ENCODE data around the gene VGLL3.

DNA sequence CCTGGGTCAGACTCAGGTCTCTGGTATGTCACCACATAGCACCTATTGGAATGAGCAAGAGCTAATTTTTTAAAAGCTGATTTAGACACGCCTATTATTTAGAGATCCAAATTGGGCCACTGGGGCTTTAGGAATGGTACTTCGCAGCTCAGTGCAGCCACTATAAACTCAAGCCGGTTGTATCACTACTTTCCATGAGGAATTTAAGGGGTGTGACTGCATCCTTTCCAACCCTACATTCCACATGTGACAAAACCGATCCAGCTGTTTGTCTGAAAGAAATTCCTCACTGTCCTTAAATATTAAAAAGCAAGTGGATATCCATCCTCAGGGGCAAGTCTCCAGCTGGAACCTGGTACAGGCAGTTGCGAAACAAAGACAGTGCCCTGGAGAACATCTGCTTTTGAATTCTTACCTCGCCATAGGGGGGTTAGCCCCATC, 12.8 kb downstream of the VGLL3 start:
- TF ChIP-seq, protein P1, sequence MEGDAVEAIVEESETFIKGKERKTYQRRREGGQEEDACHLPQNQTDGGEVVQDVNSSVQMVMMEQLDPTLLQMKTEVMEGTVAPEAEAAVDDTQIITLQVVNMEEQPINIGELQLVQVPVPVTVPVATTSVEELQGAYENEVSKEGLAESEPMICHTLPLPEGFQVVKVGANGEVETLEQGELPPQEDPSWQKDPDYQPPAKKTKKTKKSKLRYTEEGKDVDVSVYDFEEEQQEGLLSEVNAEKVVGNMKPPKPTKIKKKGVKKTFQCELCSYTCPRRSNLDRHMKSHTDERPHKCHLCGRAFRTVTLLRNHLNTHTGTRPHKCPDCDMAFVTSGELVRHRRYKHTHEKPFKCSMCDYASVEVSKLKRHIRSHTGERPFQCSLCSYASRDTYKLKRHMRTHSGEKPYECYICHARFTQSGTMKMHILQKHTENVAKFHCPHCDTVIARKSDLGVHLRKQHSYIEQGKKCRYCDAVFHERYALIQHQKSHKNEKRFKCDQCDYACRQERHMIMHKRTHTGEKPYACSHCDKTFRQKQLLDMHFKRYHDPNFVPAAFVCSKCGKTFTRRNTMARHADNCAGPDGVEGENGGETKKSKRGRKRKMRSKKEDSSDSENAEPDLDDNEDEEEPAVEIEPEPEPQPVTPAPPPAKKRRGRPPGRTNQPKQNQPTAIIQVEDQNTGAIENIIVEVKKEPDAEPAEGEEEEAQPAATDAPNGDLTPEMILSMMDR (conservative IDR thresholded peaks at IDR 0.05; ENCODE audit: low read length), result no peak
- TF ChIP-seq EZH2phosphoT487 (IDR thresholded peaks at IDR 0.05; ENCODE audit: borderline replicate concordance), result no peak

All from Loucy (cell line).